ENCODE results near the gene CEP192.

DNA sequence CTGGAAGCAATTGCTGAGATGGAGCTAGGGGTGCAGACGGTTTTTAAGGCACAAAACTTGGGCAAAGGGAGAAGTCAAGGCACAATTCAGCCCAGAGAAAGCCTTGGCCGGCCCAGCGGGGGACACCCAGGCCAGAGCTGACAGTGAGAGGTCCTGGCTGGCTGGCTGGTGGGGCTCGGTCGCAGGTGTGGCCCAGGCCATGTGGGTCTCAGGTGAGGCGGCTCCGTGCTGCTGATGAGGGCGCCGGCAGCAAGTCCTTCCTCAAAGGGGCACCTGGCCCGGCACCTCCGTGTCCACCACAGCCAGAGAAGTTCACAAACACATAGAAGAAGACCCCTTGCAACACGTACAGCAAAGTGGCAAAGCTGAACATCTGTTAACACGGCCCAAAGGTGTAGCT is 173.2 kb downstream of the CEP192 start:
- TF ChIP-seq CTCF (IDR thresholded peaks at IDR 0.05) (no peak), POLR2A (IDR thresholded peaks at IDR 0.05) (no peak)
